H1 (cell line): ENCODE measurements around the gene EVA1C. TPM values are rescaled to one million over a fixed set of nuclear protein-coding genes. Genes with fewer than 3 reads are reported as not detected.

Experiments
- CTCF ChIA-PET: fragments of 300-600 bp; sonication (Branson Sonifier 250); formaldehyde crosslinking; loops from one replicate; lab custom pipeline; 2021; ENCODE audit not compliant: partially characterized antibody; lab: Charles Lee
- POLR2A ChIA-PET: fragments of 300-600 bp; sonication (Branson Sonifier 250); formaldehyde crosslinking; loops from one replicate; lab custom pipeline; 2021; ENCODE audit warnings: inconsistent platforms; ENCODE audit not compliant: partially characterized antibody; lab: Charles Lee
- DNase-seq, 2 experiments: peaks; one replicate each; pipeline versions ENCODE4 v3.0.0 to v3.0.0-alpha.2; 2010 to 2022; ENCODE audit warnings: low spot score in 2 of 2, low read depth in 1 of 2, mixed read lengths in 1 of 2
- FAIRE-seq: peaks from 2 replicates; lab custom pipeline; 2011; peaks lifted over from hg19 to GRCh38; lab: Jason Lieb, UNC
- H2AFZ ChIP-seq: 2 replicates; pipeline ENCODE4 v1.8.1; 2012; ENCODE audit warnings: low read length, inconsistent platforms
- H2AK5ac ChIP-seq: 2 replicates; pipeline ENCODE4 v1.6.1; 2013; ENCODE audit warnings: low read depth, low read length
- H2BK120ac ChIP-seq: replicated peaks from 2 replicates; pipeline ENCODE3; 2013; ENCODE audit warnings: low read depth, low read length, inconsistent platforms
- H2BK12ac ChIP-seq: 2 replicates; pipeline ENCODE4 v1.6.1; 2013; ENCODE audit warnings: low read depth, low read length
- H2BK15ac ChIP-seq: 2 replicates; pipeline ENCODE4 v1.6.1; 2013; ENCODE audit warnings: low read length
- H2BK20ac ChIP-seq: 2 replicates; pipeline ENCODE4 v1.6.1; 2013; ENCODE audit warnings: low read length
- H2BK5ac ChIP-seq: 2 replicates; pipeline ENCODE4 v1.6.1; 2013; ENCODE audit warnings: low read depth, low read length
- H3K14ac ChIP-seq: 2 replicates; pipeline ENCODE4 v1.6.1; 2013; ENCODE audit warnings: inconsistent platforms; ENCODE audit not compliant: insufficient read length
- H3K18ac ChIP-seq: 2 replicates; pipeline ENCODE4 v1.6.1; 2013; ENCODE audit warnings: low read length; ENCODE audit errors: extremely low read depth
- H3K23ac ChIP-seq: 2 replicates; pipeline ENCODE4 v1.6.1; 2013; ENCODE audit warnings: inconsistent platforms; ENCODE audit not compliant: insufficient read length
- H3K23me2 ChIP-seq: 2 replicates; pipeline ENCODE4 v1.6.1; 2013; ENCODE audit warnings: low read depth, low read length
- H3K27ac ChIP-seq: 2 replicates; pipeline ENCODE4 v1.6.1; 2011; ENCODE audit warnings: low read depth, low read length, inconsistent platforms
- H3K27me3 ChIP-seq, 4 experiments: replicated peaks in 1 of 4; 1 replicate in 1 of 4; 2 replicates in 3 of 4; pipeline versions ENCODE4 v1.6.1 to v1.8.1; 2011 to 2013; ENCODE audit warnings: low read length in 3 of 4, mild to moderate bottlenecking in 3 of 4, inconsistent platforms in 2 of 4, mixed read lengths in 2 of 4, moderate library complexity in 1 of 4; ENCODE audit not compliant: control insufficient read depth in 3 of 4, insufficient read depth in 3 of 4; ENCODE audit errors: extremely low read depth in 1 of 4
- H3K36me3 ChIP-seq, 4 experiments: 2 replicates each; pipeline versions ENCODE4 v1.6.1 to v1.8.1; 2011 to 2013; ENCODE audit warnings: mild to moderate bottlenecking in 4 of 4, low read length in 3 of 4, moderate library complexity in 2 of 4, control low read depth in 1 of 4, inconsistent platforms in 1 of 4; ENCODE audit not compliant: insufficient read depth in 4 of 4, control insufficient read depth in 2 of 4
- H3K4ac ChIP-seq: replicated peaks from 2 replicates; pipeline ENCODE3; 2013; ENCODE audit warnings: low read length, low read depth, mixed read lengths, inconsistent platforms; ENCODE audit not compliant: insufficient read length
- H3K4me1 ChIP-seq, 4 experiments: replicated peaks in 1 of 4; 1 replicate in 1 of 4; 2 replicates in 3 of 4; pipeline versions ENCODE4 v1.6.1 to v1.8.1; 2011 to 2013; ENCODE audit warnings: low read length in 3 of 4, inconsistent platforms in 2 of 4, mixed read lengths in 1 of 4; ENCODE audit not compliant: insufficient read depth in 4 of 4, control insufficient read depth in 3 of 4
- H3K4me2 ChIP-seq, 2 experiments: 2 replicates each; pipeline versions ENCODE4 v1.6.1 to v1.8.1; 2011 to 2013; ENCODE audit warnings: low read depth in 2 of 2, low read length in 2 of 2, control low read depth in 1 of 2, inconsistent platforms in 1 of 2, mild to moderate bottlenecking in 1 of 2; ENCODE audit not compliant: insufficient read depth in 1 of 2
- H3K4me3 ChIP-seq, 4 experiments: fragments of 200-600, 300-600 bp in 1 of 4; sonication (generic), shearing (Covaris generic), sonication (Bioruptor Twin) in 1 of 4; 2 replicates each; pipeline versions ENCODE4 v1.5.1 to v1.8.1; 2011 to 2016; ENCODE audit warnings: low read length in 4 of 4, low read depth in 3 of 4, control low read depth in 2 of 4, inconsistent platforms in 2 of 4, mild to moderate bottlenecking in 2 of 4, mixed read lengths in 1 of 4, moderate library complexity in 1 of 4; ENCODE audit not compliant: insufficient read depth in 2 of 4; ENCODE audit errors: extremely low read depth in 1 of 4
- H3K56ac ChIP-seq: replicated peaks from 2 replicates; pipeline ENCODE3; 2013; ENCODE audit warnings: low read depth, mild to moderate bottlenecking, mixed read lengths, low read length, inconsistent platforms; ENCODE audit not compliant: insufficient read length
- H3K79me1 ChIP-seq: 2 replicates; pipeline ENCODE4 v1.6.1; 2013; ENCODE audit warnings: low read depth, low read length, control low read depth
- H3K79me2 ChIP-seq, 2 experiments: 2 replicates each; pipeline versions ENCODE4 v1.6.1 to v1.8.1; 2012 to 2013; ENCODE audit warnings: low read length in 2 of 2, mild to moderate bottlenecking in 2 of 2, inconsistent platforms in 1 of 2; ENCODE audit not compliant: insufficient read depth in 2 of 2, control insufficient read depth in 1 of 2
- H3K9ac ChIP-seq, 4 experiments: replicated peaks in 1 of 4; 1 replicate in 1 of 4; 2 replicates in 3 of 4; pipeline versions ENCODE4 v1.6.1 to v1.8.1; 2011 to 2013; ENCODE audit warnings: low read depth in 3 of 4, low read length in 3 of 4, control low read depth in 2 of 4, mild to moderate bottlenecking in 2 of 4, moderate library complexity in 2 of 4, inconsistent platforms in 1 of 4; ENCODE audit errors: extremely low read depth in 1 of 4
- H3K9me3 ChIP-seq, 2 experiments: 2 replicates each; pipeline versions ENCODE4 v1.6.1 to v1.8.1; 2012 to 2013; ENCODE audit warnings: mild to moderate bottlenecking in 2 of 2, moderate library complexity in 2 of 2, control low read depth in 1 of 2, inconsistent platforms in 1 of 2, low read depth in 1 of 2, low read length in 1 of 2, mixed read lengths in 1 of 2; ENCODE audit not compliant: insufficient read depth in 2 of 2
- H4K20me1 ChIP-seq, 2 experiments: replicated peaks in 1 of 2; 2 replicates each; pipeline versions ENCODE3 to v1.8.1; 2011 to 2013; ENCODE audit warnings: inconsistent platforms in 2 of 2, low read length in 2 of 2, mild to moderate bottlenecking in 1 of 2; ENCODE audit not compliant: insufficient read depth in 2 of 2, control insufficient read depth in 1 of 2
- H4K5ac ChIP-seq: 2 replicates; pipeline ENCODE4 v1.6.1; 2013; ENCODE audit warnings: low read length, low read depth, mixed read lengths, inconsistent platforms; ENCODE audit not compliant: insufficient read length
- H4K8ac ChIP-seq: 2 replicates; pipeline ENCODE4 v1.8.0; 2013; ENCODE audit warnings: mild to moderate bottlenecking, moderate library complexity, low read length, inconsistent platforms; ENCODE audit not compliant: insufficient read depth; ENCODE audit errors: extremely low read depth
- H4K91ac ChIP-seq: replicated peaks from 2 replicates; pipeline ENCODE3; 2013; ENCODE audit warnings: low read length, mixed read lengths, inconsistent platforms; ENCODE audit not compliant: insufficient read length
- CBX5 ChIP-seq: fragments of 300-800, 300-1000 bp; sonication (generic); IDR thresholded peaks from 2 replicates; pipeline ENCODE4 v1.7.1; 2016; ENCODE audit warnings: antibody characterized with exemption, low read length, low read depth
- CHD1 ChIP-seq: IDR thresholded peaks from 2 replicates; pipeline ENCODE4 v1.6.1; 2012; ENCODE audit warnings: low read depth, low read length, improper control_type of control experiment
- CREB1 ChIP-seq: IDR thresholded peaks from 2 replicates; pipeline ENCODE4 v1.6.1; 2012; ENCODE audit warnings: inconsistent platforms
- HDAC2 ChIP-seq, 2 experiments: fragments of 300-600 bp in 1 of 2; sonication (generic) in 1 of 2; IDR thresholded peaks; 2 replicates each; pipeline ENCODE4 v1.6.1; 2011 to 2012; ENCODE audit warnings: low read depth in 2 of 2, low read length in 2 of 2, mild to moderate bottlenecking in 2 of 2, moderate library complexity in 2 of 2, borderline replicate concordance in 1 of 2, inconsistent platforms in 1 of 2
- SIN3A ChIP-seq, 2 experiments: IDR thresholded peaks in 1 of 2; conservative IDR thresholded peaks in 1 of 2; 2 replicates each; pipeline ENCODE4 v1.6.1; 2011 to 2012; ENCODE audit warnings: low read length in 2 of 2, improper control_type of control experiment in 1 of 2, low read depth in 1 of 2, mild to moderate bottlenecking in 1 of 2
- SP2 ChIP-seq: IDR thresholded peaks from 2 replicates; pipeline ENCODE4 v1.6.1; 2012; ENCODE audit warnings: mild to moderate bottlenecking, low read length, inconsistent platforms
- WGBS, 2 experiments: shearing (Covaris generic) in 1 of 2; methylation state at CpG; one replicate each; pipeline versions ENCODE4 v1.1.6 to v1.1.7; 2013 to 2015; ENCODE audit warnings: low lambda C conversion rate in 2 of 2, mixed read lengths in 2 of 2, inconsistent platforms in 1 of 2, low coverage in 1 of 2, missing lambda C conversion rate in 1 of 2; ENCODE audit not compliant: insufficient replicate concordance in 2 of 2, insufficient coverage in 1 of 2, insufficient read length in 1 of 2; ENCODE audit errors: extremely low coverage in 1 of 2, missing lambda C conversion rate in 1 of 2; 5-methylcytosine and 5-hydroxymethylcytosine counted together
- polyA plus RNA-seq, 7 experiments: library from polyadenylated mRNA; depleted of rRNA in 3 of 7; stranded (reverse) in 5 of 7; unstranded in 2 of 7; fragments of >200 nt in 5 of 7; fragments of 200-250 nt in 2 of 7; gene quantifications; 1 replicate in 5 of 7; 2 replicates in 1 of 7; 4 replicates in 1 of 7; pipeline versions ENCODE4 v1.2.1 to v1.2.3, GENCODE V29; 2011 to 2013; ENCODE audit warnings: missing spikeins in 2 of 7, mixed read lengths in 2 of 7
- total RNA-seq: library from RNA; stranded (reverse); fragmentation: NEBNext Ultra II Directional; extraction: Animal tissue kit (Norgen Biotek cat#: 25700); gene quantifications from 2 replicates; pipeline ENCODE4 v1.2.1, GENCODE V29; 2021
- TF ChIP-seq, protein P1 (sequence below), 3 experiments: IDR thresholded peaks; 1 replicate in 2 of 3; 2 replicates in 1 of 3; pipeline versions ENCODE4 v1.5.1 to v1.6.1; 2011; ENCODE audit warnings: low read length in 3 of 3, mild to moderate bottlenecking in 3 of 3, inconsistent platforms in 2 of 3, low read depth in 1 of 3, moderate library complexity in 1 of 3; ENCODE audit not compliant: insufficient read depth in 1 of 3; ENCODE audit errors: control extremely low read depth in 1 of 3

The EVA1C gene
- total and polyA plus RNA-seq, 2 of the 8 experiments (the other 6 are each of a cell fraction or from before 2014, with no cell fraction given): 2.6 to 3.6 TPM

DNA sequence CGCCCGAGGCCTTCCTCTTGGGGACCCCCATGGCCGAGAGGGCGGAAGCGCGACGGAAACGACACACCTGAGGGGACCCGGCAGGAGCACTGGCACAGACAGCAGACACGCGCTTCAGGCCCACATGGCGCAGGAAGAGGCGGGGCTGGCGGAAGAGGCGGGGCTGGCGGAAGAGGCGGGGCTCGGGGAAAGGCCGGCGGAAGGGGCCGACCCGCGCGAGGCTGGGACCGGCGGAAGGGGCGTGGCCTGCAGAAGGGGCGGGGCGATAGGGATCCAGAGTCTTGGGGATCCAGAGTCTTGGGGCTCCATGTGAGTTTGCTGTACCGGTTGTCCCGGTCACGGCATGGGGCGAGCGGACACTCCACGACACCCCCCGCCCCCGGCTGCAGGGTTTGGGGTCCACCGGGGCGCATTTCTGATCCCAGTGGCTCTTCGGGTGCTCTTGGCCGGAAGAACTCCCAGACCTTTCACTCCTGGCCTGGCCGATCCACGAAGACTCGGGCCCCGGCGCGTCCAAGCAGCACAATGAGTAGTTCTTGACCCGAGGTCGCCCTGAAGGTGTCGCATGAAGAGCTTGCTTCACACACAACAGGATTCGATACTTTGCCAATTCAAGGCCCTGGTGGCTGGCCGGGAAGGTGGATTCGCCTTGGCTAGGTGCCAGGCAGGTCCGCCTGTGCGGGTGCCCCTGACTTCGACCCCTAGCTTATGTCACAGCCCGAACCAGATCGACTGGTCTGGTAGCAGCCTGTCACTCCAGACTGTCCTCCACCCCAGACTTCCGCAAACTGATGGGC lies 19.4 kb upstream of the EVA1C start, which contains the start of gene URB1:
Gene URB1, minus strand, starts transcription at position 133 of the 797 bp plus-strand sequence. Its CDS starts 102 bp downstream, at position 31.
- Histone ChIP-seq H4K8ac (no peak within 1 kb of the TSS; the same call in 1 of the 2 replicates), H3K23me2 (0 out of 2 replicates have a peak, but pooled peaks cover 5% of the 10 kb centered on the region), H3K79me1 (peaks cover 19% of the 10 kb centered on the region), H3K27ac (no peak within 1 kb of the TSS), H4K91ac (no peak within 1 kb of the TSS), H2BK5ac (peak within 1 kb of the TSS; percentile 26; the same call in 1 of the 2 replicates), H3K27me3 (peaks cover 0 to 7% (median 6%) of the 10 kb centered on the region in 4 experiments; a peak in 5 of 7 replicates), H4K5ac (peak within 1 kb of the TSS; percentile 3), H3K23ac (no peak within 1 kb of the TSS), H3K4ac (no peak within 1 kb of the TSS), H2AK5ac (peak within 1 kb of the TSS; percentile 86; the same call in 1 of the 2 replicates), H2BK15ac (no peak within 1 kb of the TSS), H3K79me2 (peaks cover 22 to 37% of the 10 kb centered on the region in 2 experiments), H3K36me3 (no peaks in the 10 kb centered on the region; a peak in 1 of 8 replicates), H3K56ac (no peak within 1 kb of the TSS), H2AFZ (no peak within 1 kb of the TSS), H2BK120ac (no peak within 1 kb of the TSS), H3K9ac (peak within 1 kb of the TSS; percentile 9 to 42 (median 38)), H2BK12ac (no peak within 1 kb of the TSS), H3K4me1 (peaks cover 0 to 6% (median 5%) of the 10 kb centered on the region in 4 experiments), H2BK20ac (no peak within 1 kb of the TSS), H3K4me2 (peak within 1 kb of the TSS; percentile 71 to 89), H3K4me3 (peak within 1 kb of the TSS; percentile 79 to 87 (median 81)), H4K20me1 (peaks cover 11 to 14% of the 10 kb centered on the region in 2 experiments), H3K9me3 (peaks cover 6 to 7% of the 10 kb centered on the region in 2 experiments; a peak in 2 of 4 replicates), H3K14ac (no peak within 1 kb of the TSS), H3K18ac (peak within 1 kb of the TSS; percentile 67; the same call in 1 of the 2 replicates)
- WGBS, 2 experiments: 57% methylated on average over 37 of the region's 59 CpGs; no CpG with 5 or more reads in 1 of the 2 experiments
- POLR2A ChIA-PET: interaction anchor here (0.6 to 1.6 kb wide), 7 partner anchors 9 to 657 kb away, joined by 3 to 6 read pairs (median 4); partner anchors contain the start of gene PAXBP1
- peak; percentile 34 to 97 for DNase-seq
- FAIRE-seq: no peak
- CTCF ChIA-PET: interaction anchor here (1.2 to 1.9 kb wide), 8 partner anchors 9 to 212 kb away, joined by 3 to 9 read pairs (median 4); no protein-coding TSS in a partner anchor
- no peak for TF ChIP-seq CREB1
- TF ChIP-seq, protein P1, sequence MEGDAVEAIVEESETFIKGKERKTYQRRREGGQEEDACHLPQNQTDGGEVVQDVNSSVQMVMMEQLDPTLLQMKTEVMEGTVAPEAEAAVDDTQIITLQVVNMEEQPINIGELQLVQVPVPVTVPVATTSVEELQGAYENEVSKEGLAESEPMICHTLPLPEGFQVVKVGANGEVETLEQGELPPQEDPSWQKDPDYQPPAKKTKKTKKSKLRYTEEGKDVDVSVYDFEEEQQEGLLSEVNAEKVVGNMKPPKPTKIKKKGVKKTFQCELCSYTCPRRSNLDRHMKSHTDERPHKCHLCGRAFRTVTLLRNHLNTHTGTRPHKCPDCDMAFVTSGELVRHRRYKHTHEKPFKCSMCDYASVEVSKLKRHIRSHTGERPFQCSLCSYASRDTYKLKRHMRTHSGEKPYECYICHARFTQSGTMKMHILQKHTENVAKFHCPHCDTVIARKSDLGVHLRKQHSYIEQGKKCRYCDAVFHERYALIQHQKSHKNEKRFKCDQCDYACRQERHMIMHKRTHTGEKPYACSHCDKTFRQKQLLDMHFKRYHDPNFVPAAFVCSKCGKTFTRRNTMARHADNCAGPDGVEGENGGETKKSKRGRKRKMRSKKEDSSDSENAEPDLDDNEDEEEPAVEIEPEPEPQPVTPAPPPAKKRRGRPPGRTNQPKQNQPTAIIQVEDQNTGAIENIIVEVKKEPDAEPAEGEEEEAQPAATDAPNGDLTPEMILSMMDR (IDR thresholded peaks at IDR 0.05; ENCODE audit: control extremely low read depth in 1 of 3, insufficient read depth in 1 of 3, low read depth in 1 of 3, low read length in 3 of 3): no peak
- TF ChIP-seq SP2: no peak
- TF ChIP-seq SIN3A (conservative IDR thresholded peaks at IDR 0.05 in 1 of 2, IDR thresholded peaks at IDR 0.05 in 1 of 2; ENCODE audit: low read depth in 1 of 2, low read length in 2 of 2): peak; percentile 89 to 95; a peak in 3 of 4 replicates
- 0 out of 4 replicates have a peak, but pooled peaks of 1 of the 2 experiments have one; percentile 33 for TF ChIP-seq HDAC2 (IDR thresholded peaks at IDR 0.05; ENCODE audit: borderline replicate concordance in 1 of 2, low read depth in 2 of 2, low read length in 2 of 2)
- TF ChIP-seq CHD1: no peak
- TF ChIP-seq CBX5: no peak
